Endothelial cell (in vitro differentiated cells): ENCODE results near the gene KCNK7. TPM values are rescaled to one million over a fixed set of nuclear protein-coding genes. Genes with fewer than 3 reads are reported as not detected.

Experiments used
- DNase-seq: peaks from one replicate; pipeline ENCODE4 v3.0.0; 2021; ENCODE audit warnings: low spot score
- H3K27ac Mint-ChIP-seq: one replicate; pipeline ENCODE4 v1.8.0; 2021; ENCODE audit warnings: mixed read lengths, inconsistent platforms; ENCODE audit not compliant: unreplicated experiment
- H3K27me3 Mint-ChIP-seq: one replicate; pipeline ENCODE4 v1.8.0; 2021; ENCODE audit warnings: mild to moderate bottlenecking, moderate library complexity, mixed read lengths, inconsistent platforms; ENCODE audit not compliant: unreplicated experiment
- H3K36me3 Mint-ChIP-seq: one replicate; pipeline ENCODE4 v1.8.0; 2021; ENCODE audit warnings: mild to moderate bottlenecking, low read depth, mixed read lengths, inconsistent platforms; ENCODE audit not compliant: unreplicated experiment
- H3K4me1 Mint-ChIP-seq: one replicate; pipeline ENCODE4 v1.8.0; 2021; ENCODE audit warnings: mild to moderate bottlenecking, mixed read lengths, inconsistent platforms; ENCODE audit not compliant: unreplicated experiment
- H3K4me3 Mint-ChIP-seq: one replicate; pipeline ENCODE4 v1.8.0; 2021; ENCODE audit warnings: mild to moderate bottlenecking, mixed read lengths, inconsistent platforms; ENCODE audit not compliant: unreplicated experiment
- H3K9me3 Mint-ChIP-seq: one replicate; pipeline ENCODE4 v1.8.0; 2021; ENCODE audit warnings: mixed read lengths, inconsistent platforms; ENCODE audit not compliant: unreplicated experiment
- total RNA-seq: library from RNA; stranded (reverse); fragmentation: NEBNext Ultra II Directional; extraction: Animal tissue kit (Norgen Biotek cat#: 25700); gene quantifications from one replicate; pipeline ENCODE4 v1.2.1, GENCODE V29; 2021; ENCODE audit not compliant: unreplicated experiment
- TF ChIP-seq, protein P1 (sequence below): fragments of 200-600 bp; sonication (generic); IDR thresholded peaks from one replicate; pipeline ENCODE4 v1.5.0; 2021; ENCODE audit warnings: antibody characterized with exemption; ENCODE audit not compliant: unreplicated experiment

Gene KCNK7
- total RNA-seq, 1 donor from 2014 or later, result 2.0 TPM

DNA sequence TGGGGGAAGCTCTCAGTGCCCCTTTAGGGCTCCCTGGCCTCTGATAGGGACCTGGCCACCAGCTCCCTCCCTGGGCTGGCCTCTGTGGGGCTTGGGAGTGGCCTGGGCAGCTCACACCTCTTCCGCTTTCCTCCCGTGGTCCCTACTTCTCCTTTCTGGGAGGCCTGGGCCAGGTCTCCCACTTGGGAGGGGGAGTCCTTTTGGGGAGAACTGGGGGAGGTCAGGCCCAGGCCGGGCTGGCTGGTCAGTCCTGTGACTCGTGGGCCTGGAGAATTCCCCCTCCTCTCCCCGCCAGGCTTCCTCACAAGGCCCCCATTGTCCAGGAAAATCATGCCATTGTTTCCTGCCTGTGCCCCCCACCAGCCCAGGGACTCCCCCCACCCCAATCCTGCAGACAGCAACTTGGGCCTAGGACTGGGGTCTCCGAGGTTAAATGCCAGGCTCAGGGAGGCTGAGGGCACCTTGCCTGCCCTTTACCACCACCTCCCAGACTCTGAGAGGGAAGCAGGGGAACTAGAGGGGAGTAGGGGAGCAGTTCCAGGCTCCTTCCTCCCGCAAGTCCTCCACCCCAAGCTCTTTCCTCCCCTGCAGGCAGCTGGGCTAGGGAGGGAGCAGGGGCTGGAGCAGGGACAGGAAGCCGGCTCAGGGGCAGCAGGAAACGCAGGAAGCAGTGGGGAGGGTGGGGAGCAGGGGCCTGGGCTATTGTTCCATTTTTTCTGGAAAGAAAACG is 15.6 kb upstream of the KCNK7 start:
- peak overlapping the region; percentile 97 for H3K27ac Mint-ChIP-seq
- peak; percentile 81 for DNase-seq
- H3K9me3 Mint-ChIP-seq, result no peaks in the 10 kb centered on the region

DNA sequence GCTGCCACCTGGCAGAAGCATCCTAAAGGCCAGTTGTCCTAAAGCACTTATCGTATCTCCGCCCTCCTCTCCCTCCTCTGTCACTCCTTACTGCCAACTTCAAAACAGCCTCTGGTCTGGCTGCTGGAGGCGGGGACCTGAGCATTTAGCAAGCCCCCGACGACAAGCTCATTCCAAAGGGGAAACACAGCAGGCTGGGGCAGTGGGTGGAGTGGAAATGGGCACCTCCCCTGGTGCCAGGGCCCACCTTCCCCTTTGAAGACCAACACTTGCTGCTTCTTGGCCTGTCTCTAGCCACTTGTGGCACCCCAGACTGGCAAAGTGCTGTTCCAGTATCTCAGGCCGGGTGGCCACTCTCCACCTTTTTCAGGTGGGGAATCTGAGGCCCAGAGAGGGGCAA is 14.8 kb upstream of the KCNK7 start:
- TF ChIP-seq, protein P1, sequence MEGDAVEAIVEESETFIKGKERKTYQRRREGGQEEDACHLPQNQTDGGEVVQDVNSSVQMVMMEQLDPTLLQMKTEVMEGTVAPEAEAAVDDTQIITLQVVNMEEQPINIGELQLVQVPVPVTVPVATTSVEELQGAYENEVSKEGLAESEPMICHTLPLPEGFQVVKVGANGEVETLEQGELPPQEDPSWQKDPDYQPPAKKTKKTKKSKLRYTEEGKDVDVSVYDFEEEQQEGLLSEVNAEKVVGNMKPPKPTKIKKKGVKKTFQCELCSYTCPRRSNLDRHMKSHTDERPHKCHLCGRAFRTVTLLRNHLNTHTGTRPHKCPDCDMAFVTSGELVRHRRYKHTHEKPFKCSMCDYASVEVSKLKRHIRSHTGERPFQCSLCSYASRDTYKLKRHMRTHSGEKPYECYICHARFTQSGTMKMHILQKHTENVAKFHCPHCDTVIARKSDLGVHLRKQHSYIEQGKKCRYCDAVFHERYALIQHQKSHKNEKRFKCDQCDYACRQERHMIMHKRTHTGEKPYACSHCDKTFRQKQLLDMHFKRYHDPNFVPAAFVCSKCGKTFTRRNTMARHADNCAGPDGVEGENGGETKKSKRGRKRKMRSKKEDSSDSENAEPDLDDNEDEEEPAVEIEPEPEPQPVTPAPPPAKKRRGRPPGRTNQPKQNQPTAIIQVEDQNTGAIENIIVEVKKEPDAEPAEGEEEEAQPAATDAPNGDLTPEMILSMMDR, result no peak
- H3K27me3 Mint-ChIP-seq, result peaks cover 30% of the 10 kb centered on the region
- no peak for DNase-seq
- H3K27ac Mint-ChIP-seq, result peak overlapping the region; percentile 68
- H3K9me3 Mint-ChIP-seq, result no peaks in the 10 kb centered on the region
- peaks cover 53% of the 10 kb centered on the region for H3K36me3 Mint-ChIP-seq
- H3K4me1 Mint-ChIP-seq, result peaks cover 56% of the 10 kb centered on the region
- peak overlapping the region; percentile 99 for H3K4me3 Mint-ChIP-seq

More for the DNA sequence above, 15.6 kb upstream of the KCNK7 start:
- H3K4me3 Mint-ChIP-seq, result peak overlapping the region; percentile 99
- peaks cover 30% of the 10 kb centered on the region for H3K27me3 Mint-ChIP-seq
- peaks cover 47% of the 10 kb centered on the region for H3K36me3 Mint-ChIP-seq
- TF ChIP-seq, protein P1, result no peak
- H3K4me1 Mint-ChIP-seq, result peaks cover 55% of the 10 kb centered on the region

DNA sequence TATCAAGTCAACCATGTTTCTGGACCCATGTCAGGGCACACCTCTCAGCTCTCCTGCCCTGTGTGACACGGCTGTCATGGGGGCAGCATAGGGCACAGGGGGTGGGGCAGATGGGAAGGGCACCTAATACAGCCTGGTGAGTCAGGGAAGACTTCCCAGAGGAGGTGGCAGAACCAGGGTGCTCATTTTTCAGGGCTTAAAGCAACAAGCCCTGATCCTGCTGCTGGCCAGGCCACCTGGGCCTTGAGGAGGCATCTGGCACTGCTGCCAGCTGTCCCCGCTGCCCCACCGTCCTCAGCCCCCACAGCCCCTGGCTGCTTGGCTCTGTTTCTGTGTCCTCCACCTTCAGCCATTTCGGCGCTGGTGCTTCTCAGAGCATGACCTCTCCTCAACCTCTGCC is 14.1 kb upstream of the KCNK7 start:
- H3K4me3 Mint-ChIP-seq, result peak overlapping the region; percentile 99
- peaks cover 23% of the 10 kb centered on the region for H3K27me3 Mint-ChIP-seq
- no peaks in the 10 kb centered on the region for H3K9me3 Mint-ChIP-seq
- H3K27ac Mint-ChIP-seq, result peak overlapping the region; percentile 74
- peaks cover 56% of the 10 kb centered on the region for H3K4me1 Mint-ChIP-seq
- TF ChIP-seq, protein P1, result no peak
- peaks cover 54% of the 10 kb centered on the region for H3K36me3 Mint-ChIP-seq
- no peak for DNase-seq

DNA sequence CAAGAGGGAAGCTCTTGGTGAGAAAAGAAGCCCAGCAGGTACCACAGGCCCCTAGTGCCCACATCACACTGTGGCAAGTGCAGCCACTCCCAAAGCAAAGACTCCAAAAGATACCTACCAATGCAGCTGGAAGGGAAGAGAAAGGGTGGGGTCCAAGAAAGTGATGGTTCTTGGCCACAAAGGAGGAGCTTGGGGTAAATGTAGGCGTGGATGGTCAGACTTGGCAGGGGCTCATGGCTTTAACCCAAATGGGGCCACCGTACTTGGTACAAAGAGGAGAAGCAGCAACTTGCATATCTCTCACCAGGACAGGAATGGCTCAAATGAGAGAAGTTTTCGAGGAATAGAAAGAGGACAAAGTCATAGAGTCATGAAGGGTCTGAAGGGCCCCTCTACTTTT is 13.6 kb upstream of the KCNK7 start:
- TF ChIP-seq, protein P1, result no peak
- Mint-ChIP-seq H3K36me3 (peaks cover 58% of the 10 kb centered on the region), H3K27me3 (peaks cover 23% of the 10 kb centered on the region), H3K4me3 (peak overlapping the region; percentile 81), H3K27ac (peak overlapping the region; percentile 13), H3K4me1 (peaks cover 56% of the 10 kb centered on the region), H3K9me3 (no peaks in the 10 kb centered on the region)
- no peak for DNase-seq

DNA sequence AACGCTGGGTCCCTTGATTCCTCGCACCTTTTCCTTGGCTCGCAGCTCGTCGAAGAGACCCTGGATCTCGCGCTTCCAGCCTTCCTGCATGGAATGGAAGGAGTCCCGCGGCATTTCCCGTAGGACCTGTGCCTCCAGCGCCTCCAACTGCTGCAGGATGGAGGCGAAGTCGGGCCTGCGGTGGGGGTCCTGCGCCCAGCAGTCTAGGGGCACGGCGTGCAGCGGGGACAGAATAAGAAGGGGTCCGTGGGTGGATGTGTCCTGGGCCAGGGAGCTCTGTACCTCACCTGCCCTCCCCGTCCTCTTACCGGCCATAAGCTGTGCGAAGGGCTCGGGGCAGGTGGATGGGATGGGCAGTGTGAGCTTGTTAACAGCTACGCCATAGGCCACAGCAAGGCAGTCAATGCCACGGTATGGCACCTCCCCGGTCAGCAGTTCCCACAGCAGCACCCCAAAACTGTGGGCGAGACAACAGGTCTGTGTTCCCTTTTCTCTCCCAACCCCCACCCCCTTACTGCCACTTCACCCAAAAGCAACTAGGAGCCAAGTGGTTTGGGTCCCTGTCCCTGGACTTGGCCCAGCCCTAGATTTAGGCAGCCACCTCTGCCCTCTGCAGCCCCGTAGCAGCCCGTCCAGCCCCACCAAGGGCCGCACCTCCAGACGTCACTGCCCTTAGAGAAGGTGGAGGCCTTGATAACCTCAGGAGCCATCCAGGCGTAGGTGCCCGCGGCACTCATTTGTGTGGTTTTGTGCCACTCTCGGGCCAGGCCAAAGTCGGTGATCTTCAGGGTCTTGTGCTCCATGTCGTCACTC is 12.2 kb upstream of the KCNK7 start:
- H3K9me3 Mint-ChIP-seq, result no peaks in the 10 kb centered on the region
- peaks cover 23% of the 10 kb centered on the region for H3K27me3 Mint-ChIP-seq
- H3K27ac Mint-ChIP-seq, result no peak overlapping the region
- peaks cover 72% of the 10 kb centered on the region for H3K36me3 Mint-ChIP-seq
- H3K4me3 Mint-ChIP-seq, result peak overlapping the region; percentile 42
- H3K4me1 Mint-ChIP-seq, result peaks cover 60% of the 10 kb centered on the region
- TF ChIP-seq, protein P1, result no peak
- DNase-seq, result no peak
